Measurements from ENCODE around the gene ROBO1. TPM values are rescaled to one million over a fixed set of nuclear protein-coding genes. Genes with fewer than 3 reads are reported as not detected.

The ROBO1 gene
- total RNA-seq, 1 donor from 2014 or later = 71.7 TPM

DNA sequence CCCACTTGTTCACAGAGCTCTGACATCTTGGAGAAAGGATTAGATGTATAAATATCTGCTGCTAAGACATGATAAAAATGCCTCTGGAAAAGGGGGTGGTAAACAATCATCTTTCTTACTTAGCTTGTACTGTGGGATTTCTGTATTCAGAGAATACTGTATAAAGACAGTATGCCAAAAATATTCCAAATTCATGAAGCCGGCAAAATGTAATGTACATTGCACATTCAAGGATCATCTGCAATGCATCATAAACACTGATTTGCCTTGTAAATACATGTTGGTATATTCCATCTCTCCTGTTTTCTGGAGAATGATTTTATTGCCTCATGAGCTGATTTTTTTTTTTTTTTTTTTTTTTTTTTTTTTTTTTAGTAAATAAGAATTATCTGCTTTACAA, 355.3 kb downstream of the ROBO1 start:
- no peaks in the 10 kb centered on the region for H3K27me3 ChIP-seq (ENCODE audit: insufficient read depth, low read length)
- H4K20me1 ChIP-seq (ENCODE audit: insufficient read depth, low read length) = no peaks in the 10 kb centered on the region
- no peak overlapping the region for H3K27ac ChIP-seq (ENCODE audit: low read depth, low read length)
- no peak overlapping the region for H3K4me3 Mint-ChIP-seq (ENCODE audit: unreplicated experiment)
- H3K4me1 ChIP-seq (ENCODE audit: insufficient read depth, low read length) = no peaks in the 10 kb centered on the region
- FAIRE-seq (no peak), DNase-seq (ENCODE audit: low read depth) (no peak)
- H2AFZ ChIP-seq (ENCODE audit: low read depth, low read length) = no peak overlapping the region
- no peak overlapping the region for H3K4me2 ChIP-seq (ENCODE audit: low read length)
- no peaks in the 10 kb centered on the region for H3K79me2 ChIP-seq (ENCODE audit: insufficient read depth, low read length)
- H3K27ac Mint-ChIP-seq (ENCODE audit: unreplicated experiment) = no peak overlapping the region
- peaks cover 10% of the 10 kb centered on the region for H3K4me1 Mint-ChIP-seq (ENCODE audit: low read depth, unreplicated experiment)
- H3K9me3 ChIP-seq (ENCODE audit: insufficient read depth, low read depth, low read length) = no peaks in the 10 kb centered on the region
- no peak overlapping the region for H3K9ac ChIP-seq (ENCODE audit: low read length)
- H3K36me3 Mint-ChIP-seq (ENCODE audit: low read depth, unreplicated experiment) = no peaks in the 10 kb centered on the region
- no peaks in the 10 kb centered on the region for H3K27me3 Mint-ChIP-seq (ENCODE audit: low read depth, unreplicated experiment)
- no peaks in the 10 kb centered on the region for H3K36me3 ChIP-seq (ENCODE audit: insufficient read depth, low read length)
- H3K4me3 ChIP-seq (ENCODE audit: insufficient read depth, low read depth, low read length) = no peak overlapping the region
- TF ChIP-seq, protein P1, sequence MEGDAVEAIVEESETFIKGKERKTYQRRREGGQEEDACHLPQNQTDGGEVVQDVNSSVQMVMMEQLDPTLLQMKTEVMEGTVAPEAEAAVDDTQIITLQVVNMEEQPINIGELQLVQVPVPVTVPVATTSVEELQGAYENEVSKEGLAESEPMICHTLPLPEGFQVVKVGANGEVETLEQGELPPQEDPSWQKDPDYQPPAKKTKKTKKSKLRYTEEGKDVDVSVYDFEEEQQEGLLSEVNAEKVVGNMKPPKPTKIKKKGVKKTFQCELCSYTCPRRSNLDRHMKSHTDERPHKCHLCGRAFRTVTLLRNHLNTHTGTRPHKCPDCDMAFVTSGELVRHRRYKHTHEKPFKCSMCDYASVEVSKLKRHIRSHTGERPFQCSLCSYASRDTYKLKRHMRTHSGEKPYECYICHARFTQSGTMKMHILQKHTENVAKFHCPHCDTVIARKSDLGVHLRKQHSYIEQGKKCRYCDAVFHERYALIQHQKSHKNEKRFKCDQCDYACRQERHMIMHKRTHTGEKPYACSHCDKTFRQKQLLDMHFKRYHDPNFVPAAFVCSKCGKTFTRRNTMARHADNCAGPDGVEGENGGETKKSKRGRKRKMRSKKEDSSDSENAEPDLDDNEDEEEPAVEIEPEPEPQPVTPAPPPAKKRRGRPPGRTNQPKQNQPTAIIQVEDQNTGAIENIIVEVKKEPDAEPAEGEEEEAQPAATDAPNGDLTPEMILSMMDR (IDR thresholded peaks at IDR 0.05; ENCODE audit: insufficient read depth, low read depth, low read length) = no peak
- TF ChIP-seq EZH2 (IDR thresholded peaks at IDR 0.05; ENCODE audit: insufficient read depth, low read length) = no peak
- H3K9me3 Mint-ChIP-seq (ENCODE audit: unreplicated experiment) = no peaks in the 10 kb centered on the region

DNA sequence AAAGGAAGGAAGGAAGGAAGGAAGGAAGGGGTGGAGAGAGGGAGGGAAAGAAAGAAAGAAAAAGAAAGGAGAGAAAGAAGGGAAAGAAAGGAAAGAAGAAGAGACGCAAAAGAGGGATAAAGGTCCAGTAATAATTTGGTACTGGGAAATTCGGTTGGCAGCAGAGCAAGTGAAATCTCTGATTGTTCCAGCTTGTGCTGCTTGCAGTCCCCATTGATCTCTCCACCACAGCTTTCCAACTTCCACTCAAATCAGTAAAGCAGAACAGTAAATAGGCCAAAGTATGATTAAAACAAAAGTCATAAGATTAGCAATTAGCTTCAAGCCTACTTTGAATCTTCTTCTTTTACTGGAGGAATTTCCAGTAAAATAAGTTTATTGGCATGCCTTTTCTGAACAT, 357.2 kb downstream of the ROBO1 start:
- no peak for DNase-seq (ENCODE audit: low read depth)
- no peak for TF ChIP-seq EZH2 (IDR thresholded peaks at IDR 0.05; ENCODE audit: insufficient read depth, low read length)
- TF ChIP-seq, protein P1 (IDR thresholded peaks at IDR 0.05; ENCODE audit: insufficient read depth, low read depth, low read length) = no peak
- peaks cover 8% of the 10 kb centered on the region for H3K4me1 Mint-ChIP-seq (ENCODE audit: low read depth, unreplicated experiment)

DNA sequence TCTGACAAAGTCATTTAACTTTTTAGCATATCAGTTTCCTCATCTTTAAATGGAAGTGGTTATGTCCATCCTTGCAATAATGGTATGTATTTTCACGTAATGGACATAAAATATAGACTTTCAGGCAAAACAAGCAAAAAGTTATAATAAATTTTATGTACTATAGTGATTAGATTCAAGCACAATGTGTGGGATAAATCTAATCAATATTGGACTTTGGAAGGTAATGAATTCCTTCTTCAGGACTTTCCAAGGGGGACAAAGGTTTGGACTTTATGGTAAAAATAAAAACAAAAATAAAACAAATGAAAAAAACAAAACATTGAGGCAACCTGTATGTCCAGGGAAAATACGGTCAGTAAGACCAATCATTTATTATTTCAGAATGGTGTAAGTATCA, 357.7 kb downstream of the ROBO1 start:
- Histone ChIP-seq H3K36me3 (ENCODE audit: insufficient read depth, low read length) (no peaks in the 10 kb centered on the region), H3K4me2 (ENCODE audit: low read length) (no peak overlapping the region), H3K27ac (ENCODE audit: low read depth, low read length) (no peak overlapping the region), H3K79me2 (ENCODE audit: insufficient read depth, low read length) (no peaks in the 10 kb centered on the region), H3K27me3 (ENCODE audit: insufficient read depth, low read length) (no peaks in the 10 kb centered on the region), H4K20me1 (ENCODE audit: insufficient read depth, low read length) (no peaks in the 10 kb centered on the region), H2AFZ (ENCODE audit: low read depth, low read length) (no peak overlapping the region), H3K9me3 (ENCODE audit: insufficient read depth, low read depth, low read length) (no peaks in the 10 kb centered on the region), H3K9ac (ENCODE audit: low read length) (no peak overlapping the region), H3K4me1 (ENCODE audit: insufficient read depth, low read length) (no peaks in the 10 kb centered on the region), H3K4me3 (ENCODE audit: insufficient read depth, low read depth, low read length) (no peak overlapping the region)
- no peaks in the 10 kb centered on the region for H3K27me3 Mint-ChIP-seq (ENCODE audit: low read depth, unreplicated experiment)
- H3K9me3 Mint-ChIP-seq (ENCODE audit: unreplicated experiment) = no peaks in the 10 kb centered on the region
- DNase-seq (ENCODE audit: low read depth) (no peak), FAIRE-seq (no peak)
- H3K4me1 Mint-ChIP-seq (ENCODE audit: low read depth, unreplicated experiment) = peaks cover 3% of the 10 kb centered on the region
- H3K4me3 Mint-ChIP-seq (ENCODE audit: unreplicated experiment) = no peak overlapping the region
- H3K27ac Mint-ChIP-seq (ENCODE audit: unreplicated experiment) = no peak overlapping the region
- H3K36me3 Mint-ChIP-seq (ENCODE audit: low read depth, unreplicated experiment) = no peaks in the 10 kb centered on the region
- no peak for TF ChIP-seq EZH2 (IDR thresholded peaks at IDR 0.05; ENCODE audit: insufficient read depth, low read length)
- TF ChIP-seq, protein P1 (IDR thresholded peaks at IDR 0.05; ENCODE audit: insufficient read depth, low read depth, low read length) = no peak

More for the DNA sequence above, 357.2 kb downstream of the ROBO1 start:
- FAIRE-seq = no peak
- H3K36me3 Mint-ChIP-seq (ENCODE audit: low read depth, unreplicated experiment) = no peaks in the 10 kb centered on the region
- H3K4me3 ChIP-seq (ENCODE audit: insufficient read depth, low read depth, low read length) = no peak overlapping the region
- H3K9me3 ChIP-seq (ENCODE audit: insufficient read depth, low read depth, low read length) = no peaks in the 10 kb centered on the region
- H3K4me2 ChIP-seq (ENCODE audit: low read length) = no peak overlapping the region
- H3K27ac Mint-ChIP-seq (ENCODE audit: unreplicated experiment) = no peak overlapping the region
- no peaks in the 10 kb centered on the region for H4K20me1 ChIP-seq (ENCODE audit: insufficient read depth, low read length)
- H3K4me1 ChIP-seq (ENCODE audit: insufficient read depth, low read length) = no peaks in the 10 kb centered on the region
- no peaks in the 10 kb centered on the region for H3K27me3 Mint-ChIP-seq (ENCODE audit: low read depth, unreplicated experiment)
- H3K79me2 ChIP-seq (ENCODE audit: insufficient read depth, low read length) = no peaks in the 10 kb centered on the region
- H3K4me3 Mint-ChIP-seq (ENCODE audit: unreplicated experiment) = no peak overlapping the region
- H3K9ac ChIP-seq (ENCODE audit: low read length) = no peak overlapping the region
- H2AFZ ChIP-seq (ENCODE audit: low read depth, low read length) = no peak overlapping the region
- H3K9me3 Mint-ChIP-seq (ENCODE audit: unreplicated experiment) = no peaks in the 10 kb centered on the region
- H3K27me3 ChIP-seq (ENCODE audit: insufficient read depth, low read length) = no peaks in the 10 kb centered on the region
- H3K27ac ChIP-seq (ENCODE audit: low read depth, low read length) = no peak overlapping the region
- H3K36me3 ChIP-seq (ENCODE audit: insufficient read depth, low read length) = no peaks in the 10 kb centered on the region
